Stomach (tissue), 9 donors: Measurements from ENCODE around the gene CMIP. TPM values are rescaled to one million over a fixed set of nuclear protein-coding genes. Genes with fewer than 3 reads are reported as not detected.

Experiments
- DNase-seq, 2 donors: peaks; one replicate each; pipeline versions ENCODE4 v3.0.0 to v3.0.0-alpha.2; 2013 to 2019
- H3K27ac ChIP-seq, 5 donors: fragments of 200-600 bp in 4 of 5; sonication (generic) in 4 of 5; one replicate each; pipeline ENCODE4 v1.5.1; 2013 to 2019; ENCODE audit warnings: mild to moderate bottlenecking in 1 of 5, moderate library complexity in 1 of 5
- H3K27me3 ChIP-seq, 3 donors: fragments of 200-600 bp; sonication (generic); one replicate each; pipeline ENCODE4 v1.5.1; 2017 to 2019; ENCODE audit warnings: mixed run types in 1 of 3
- H3K36me3 ChIP-seq, 4 donors: fragments of 200-600 bp; sonication (generic); 1 replicate in 3 of 4; 2 replicates in 1 of 4; pipeline ENCODE4 v1.5.1; 2016 to 2019
- H3K4me1 ChIP-seq, 4 donors: fragments of 200-600 bp; sonication (generic); one replicate each; pipeline ENCODE4 v1.5.1; 2016 to 2019
- H3K4me3 ChIP-seq, 4 donors: fragments of 200-600 bp; sonication (generic) in 3 of 4; one replicate each; pipeline ENCODE4 v1.5.1; 2016 to 2019; ENCODE audit warnings: mild to moderate bottlenecking in 1 of 4
- H3K9me3 ChIP-seq, 4 donors: fragments of 200-600 bp; sonication (generic); one replicate each; pipeline ENCODE4 v1.5.1; 2016 to 2019
- EP300 ChIP-seq: sonication (generic); formaldehyde crosslinking; IDR thresholded peaks from one replicate; pipeline ENCODE4 v1.6.1; 2017; ENCODE audit warnings: antibody characterized with exemption
- POLR2A ChIP-seq, 4 donors: fragments of 450-650 bp; IDR thresholded peaks; one replicate each; pipeline ENCODE4 v1.6.1; 2016; ENCODE audit warnings: antibody characterized with exemption in 4 of 4, control low read depth in 2 of 4, mild to moderate bottlenecking in 1 of 4, moderate library complexity in 1 of 4
- POLR2AphosphoS5 ChIP-seq, 3 donors: sonication (generic); formaldehyde crosslinking; IDR thresholded peaks; one replicate each; pipeline ENCODE4 v1.6.1; 2016; ENCODE audit warnings: antibody characterized with exemption in 3 of 3
- WGBS, 5 donors: extraction: QIAGEN DNeasy Blood & Tissue Kit in 3 of 5; methylation state at CpG; one replicate each; pipeline versions ENCODE4 v1.1.5 to v1.1.7; 2013 to 2018; 5-methylcytosine and 5-hydroxymethylcytosine counted together
- intact Hi-C: fragments of 100-400 bp; cut with DNase I; formaldehyde crosslinking; loops from one replicate; pipeline ENCODE4 v1.15.1; 2023; ENCODE audit warnings: low total_unique reads
- polyA plus RNA-seq, 3 donors: library from polyadenylated mRNA; stranded (reverse); fragments of 200-250 nt; gene quantifications; one replicate each; pipeline ENCODE4 v1.2.3, GENCODE V29; 2013
- total RNA-seq, 5 donors: library from RNA; depleted of rRNA; stranded (reverse); fragments of >200 nt; gene quantifications; one replicate each; pipeline versions ENCODE4 v1.1.0 to v1.2.3, GENCODE V29; 2014 to 2016
- TF ChIP-seq, protein P1 (sequence below), 7 experiments: fragments of 450-650 bp in 4 of 7; fragments of 200-600 bp in 3 of 7; sonication (generic) in 3 of 7; IDR thresholded peaks; one replicate each; pipeline ENCODE4 v1.5.1; 2016 to 2019; ENCODE audit warnings: antibody characterized with exemption in 7 of 7, control low read depth in 2 of 7, mild to moderate bottlenecking in 1 of 7
- donor health status: healthy with polysubstance abuse.
- donor health status: Bipolar disorder and iron deficiency.
- donor health status: healthy.

CMIP gene
- total and polyA plus RNA-seq, 8 donors, result 11.1 to 71.0 (median 31.2) TPM

DNA sequence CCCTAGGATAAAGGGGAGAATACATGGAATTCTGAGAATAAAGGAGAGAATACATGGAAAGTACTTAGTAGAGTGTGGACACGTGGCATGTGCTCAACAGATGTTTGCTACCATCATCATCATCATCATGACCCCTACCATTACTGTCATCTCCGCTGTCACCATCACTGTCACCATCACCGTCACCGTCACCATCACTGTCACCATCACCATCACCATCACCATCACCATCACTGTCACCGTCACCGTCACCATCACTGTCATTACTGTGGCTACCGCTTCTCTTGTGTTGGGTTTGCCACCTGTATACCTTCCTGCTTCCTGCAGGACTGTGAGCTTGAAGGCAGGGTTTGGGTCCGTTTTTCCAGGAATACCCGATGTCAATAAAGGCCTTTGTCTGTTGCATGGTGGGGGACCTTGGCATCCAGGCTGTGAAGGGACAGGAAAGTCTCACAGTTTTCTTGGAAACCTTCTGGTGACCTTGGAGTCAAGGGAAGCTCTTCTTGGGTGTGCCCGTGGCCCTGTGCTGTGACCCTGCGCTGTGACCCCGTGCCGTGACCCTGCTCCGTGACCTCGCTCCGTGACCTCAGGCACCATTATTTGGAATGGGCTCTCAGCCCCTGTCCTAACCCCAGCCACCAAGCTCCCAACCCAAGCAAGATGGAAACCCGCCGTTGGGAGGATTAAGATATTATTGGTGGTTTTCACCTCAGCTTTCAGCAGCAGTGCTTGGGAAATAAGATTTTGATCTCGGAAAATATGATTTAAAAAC lies 14.4 kb downstream of the CMIP start:
- Histone ChIP-seq H3K9me3 (no peaks in the 10 kb centered on the region), H3K4me1 (peaks cover 12 to 89% (median 66%) of the 10 kb centered on the region in 4 donors), H3K4me3 (no peak overlapping the region), H3K27me3 (no peaks in the 10 kb centered on the region), H3K27ac (peak overlapping the region in 1 of 5 donors; percentile 66), H3K36me3 (peaks cover 0 to 18% (median 14%) of the 10 kb centered on the region in 4 donors)
- DNase-seq, result no peak
- 89 to 93% (median 92%) methylated on average over 18 to 19 of the region's 19 CpGs for WGBS, 5 donors
- intact Hi-C loops, result no loop called here
- TF ChIP-seq, protein P1, sequence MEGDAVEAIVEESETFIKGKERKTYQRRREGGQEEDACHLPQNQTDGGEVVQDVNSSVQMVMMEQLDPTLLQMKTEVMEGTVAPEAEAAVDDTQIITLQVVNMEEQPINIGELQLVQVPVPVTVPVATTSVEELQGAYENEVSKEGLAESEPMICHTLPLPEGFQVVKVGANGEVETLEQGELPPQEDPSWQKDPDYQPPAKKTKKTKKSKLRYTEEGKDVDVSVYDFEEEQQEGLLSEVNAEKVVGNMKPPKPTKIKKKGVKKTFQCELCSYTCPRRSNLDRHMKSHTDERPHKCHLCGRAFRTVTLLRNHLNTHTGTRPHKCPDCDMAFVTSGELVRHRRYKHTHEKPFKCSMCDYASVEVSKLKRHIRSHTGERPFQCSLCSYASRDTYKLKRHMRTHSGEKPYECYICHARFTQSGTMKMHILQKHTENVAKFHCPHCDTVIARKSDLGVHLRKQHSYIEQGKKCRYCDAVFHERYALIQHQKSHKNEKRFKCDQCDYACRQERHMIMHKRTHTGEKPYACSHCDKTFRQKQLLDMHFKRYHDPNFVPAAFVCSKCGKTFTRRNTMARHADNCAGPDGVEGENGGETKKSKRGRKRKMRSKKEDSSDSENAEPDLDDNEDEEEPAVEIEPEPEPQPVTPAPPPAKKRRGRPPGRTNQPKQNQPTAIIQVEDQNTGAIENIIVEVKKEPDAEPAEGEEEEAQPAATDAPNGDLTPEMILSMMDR (IDR thresholded peaks at IDR 0.05), result no peak
- TF ChIP-seq POLR2AphosphoS5 (IDR thresholded peaks at IDR 0.05) (no peak), POLR2A (IDR thresholded peaks at IDR 0.05) (no peak), EP300 (no peak)

DNA sequence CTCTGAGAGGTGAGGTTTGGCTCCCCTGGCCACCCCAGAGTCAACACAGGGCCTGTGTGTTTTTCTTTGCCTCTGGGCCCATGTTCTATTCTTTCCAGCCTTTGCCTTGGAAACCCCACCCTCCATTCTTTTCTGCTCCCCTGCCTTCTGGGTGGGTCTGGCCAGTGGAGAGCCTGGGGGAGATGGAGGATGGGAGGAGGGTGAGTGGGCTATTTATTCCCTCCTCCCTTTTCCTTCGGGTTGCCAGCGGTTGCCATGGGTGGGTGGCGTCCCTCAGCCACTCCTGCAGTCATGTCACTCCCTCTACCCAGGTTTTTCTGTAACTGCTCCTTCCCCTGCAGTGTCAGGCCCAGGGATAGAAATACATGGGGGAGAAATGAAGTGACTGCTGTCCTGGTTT lies 15.5 kb downstream of the CMIP start:
- Histone ChIP-seq H3K9me3 (no peaks in the 10 kb centered on the region), H3K27me3 (no peaks in the 10 kb centered on the region), H3K4me3 (no peak overlapping the region), H3K27ac (peak overlapping the region in 1 of 5 donors; percentile 27), H3K36me3 (peaks cover 0 to 18% (median 14%) of the 10 kb centered on the region in 4 donors), H3K4me1 (peaks cover 11 to 87% (median 63%) of the 10 kb centered on the region in 4 donors)
- 53 to 74% (median 69%) methylated on average over 3 of the region's 3 CpGs for WGBS, 5 donors
- TF ChIP-seq EP300, result no peak
- TF ChIP-seq POLR2AphosphoS5 (IDR thresholded peaks at IDR 0.05), result no peak
- no peak for TF ChIP-seq POLR2A (IDR thresholded peaks at IDR 0.05)
- TF ChIP-seq, protein P1 (IDR thresholded peaks at IDR 0.05), result no peak
- intact Hi-C loops, result no loop called here
- DNase-seq, result peak in 1 of 2 donors; percentile 49

DNA sequence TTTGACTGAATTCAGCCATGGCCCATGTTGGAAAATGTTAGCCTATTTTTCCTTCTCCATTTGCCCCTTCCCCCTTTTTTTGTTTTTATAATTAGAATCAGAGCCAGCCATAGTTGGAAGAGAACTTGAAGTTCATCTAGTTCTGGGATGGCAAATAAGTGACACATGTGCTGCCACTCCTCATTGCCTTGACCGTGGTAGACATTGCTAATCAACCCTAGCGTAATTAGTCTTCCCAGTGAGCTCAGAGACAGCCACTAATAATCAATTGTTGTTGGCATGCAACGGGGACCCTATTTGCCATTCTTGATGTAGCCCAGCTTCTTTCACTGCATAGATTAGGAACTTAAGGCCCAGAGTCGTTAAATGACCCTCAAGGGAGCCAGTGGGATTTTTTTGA lies 16.6 kb downstream of the CMIP start:
- TF ChIP-seq EP300 (no peak), POLR2A (IDR thresholded peaks at IDR 0.05) (no peak), POLR2AphosphoS5 (IDR thresholded peaks at IDR 0.05) (no peak)
- TF ChIP-seq, protein P1 (IDR thresholded peaks at IDR 0.05), result no peak
- no peak for DNase-seq
- peaks cover 13 to 87% (median 62%) of the 10 kb centered on the region in 4 donors for H3K4me1 ChIP-seq
- H3K9me3 ChIP-seq, result no peaks in the 10 kb centered on the region
- intact Hi-C loops, result no loop called here
- peak overlapping the region in 1 of 5 donors; percentile 16 for H3K27ac ChIP-seq
- no peaks in the 10 kb centered on the region for H3K27me3 ChIP-seq
- H3K36me3 ChIP-seq, result peaks cover 0 to 18% (median 13%) of the 10 kb centered on the region in 4 donors
- no peak overlapping the region for H3K4me3 ChIP-seq
- 92 to 96% (median 94%) methylated on average over 4 of the region's 4 CpGs for WGBS, 5 donors

DNA sequence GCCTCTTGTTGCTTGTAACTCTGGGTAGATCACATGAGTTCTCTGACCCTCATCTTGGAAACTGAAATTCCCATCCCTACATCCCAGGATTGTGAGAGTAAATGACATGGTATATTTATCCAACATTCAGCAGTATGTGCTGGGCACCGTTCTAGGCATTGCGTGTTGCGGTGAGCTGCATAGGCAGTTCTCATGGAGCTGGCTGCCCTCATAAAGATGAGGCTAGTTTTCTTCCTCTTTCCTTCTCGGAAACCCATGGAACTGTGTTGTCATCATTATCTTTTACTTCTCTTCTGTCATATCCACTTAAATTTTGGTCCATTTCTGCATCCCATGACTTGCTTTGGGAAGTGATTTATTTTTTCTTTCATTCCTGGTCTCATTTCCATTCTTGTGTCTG lies 17.2 kb downstream of the CMIP start:
- peaks cover 0 to 13% (median 7%) of the 10 kb centered on the region in 4 donors for H3K36me3 ChIP-seq
- DNase-seq, result no peak
- H3K27ac ChIP-seq, result peak overlapping the region in 1 of 5 donors; percentile 16
- no peak overlapping the region for H3K4me3 ChIP-seq
- TF ChIP-seq EP300 (no peak), POLR2A (IDR thresholded peaks at IDR 0.05) (no peak)
- TF ChIP-seq, protein P1 (IDR thresholded peaks at IDR 0.05), result no peak
- intact Hi-C loops, result no loop called here
- no peaks in the 10 kb centered on the region for H3K27me3 ChIP-seq
- peaks cover 18 to 87% (median 62%) of the 10 kb centered on the region in 4 donors for H3K4me1 ChIP-seq
- 82 to 96% (median 95%) methylated on average over 4 of the region's 4 CpGs for WGBS, 5 donors
- no peaks in the 10 kb centered on the region for H3K9me3 ChIP-seq
